Thyroid gland (tissue), 4 donors: ENCODE results near the gene RGPD8.

Experiments
- POLR2A ChIP-seq, 2 donors: fragments of 450-650 bp; IDR thresholded peaks; one replicate each; pipeline ENCODE4 v1.6.1; 2017; ENCODE audit warnings: antibody characterized with exemption in 2 of 2, mild to moderate bottlenecking in 2 of 2, moderate library complexity in 1 of 2
- TF ChIP-seq, protein P1 (sequence below), 6 experiments: fragments of 200-600 bp in 3 of 6; fragments of 450-650 bp in 3 of 6; sonication (generic) in 3 of 6; IDR thresholded peaks; one replicate each; pipeline ENCODE4 v1.5.1; 2016 to 2019; ENCODE audit warnings: antibody characterized with exemption in 6 of 6, mild to moderate bottlenecking in 2 of 6, inconsistent platforms in 1 of 6, moderate library complexity in 1 of 6

DNA sequence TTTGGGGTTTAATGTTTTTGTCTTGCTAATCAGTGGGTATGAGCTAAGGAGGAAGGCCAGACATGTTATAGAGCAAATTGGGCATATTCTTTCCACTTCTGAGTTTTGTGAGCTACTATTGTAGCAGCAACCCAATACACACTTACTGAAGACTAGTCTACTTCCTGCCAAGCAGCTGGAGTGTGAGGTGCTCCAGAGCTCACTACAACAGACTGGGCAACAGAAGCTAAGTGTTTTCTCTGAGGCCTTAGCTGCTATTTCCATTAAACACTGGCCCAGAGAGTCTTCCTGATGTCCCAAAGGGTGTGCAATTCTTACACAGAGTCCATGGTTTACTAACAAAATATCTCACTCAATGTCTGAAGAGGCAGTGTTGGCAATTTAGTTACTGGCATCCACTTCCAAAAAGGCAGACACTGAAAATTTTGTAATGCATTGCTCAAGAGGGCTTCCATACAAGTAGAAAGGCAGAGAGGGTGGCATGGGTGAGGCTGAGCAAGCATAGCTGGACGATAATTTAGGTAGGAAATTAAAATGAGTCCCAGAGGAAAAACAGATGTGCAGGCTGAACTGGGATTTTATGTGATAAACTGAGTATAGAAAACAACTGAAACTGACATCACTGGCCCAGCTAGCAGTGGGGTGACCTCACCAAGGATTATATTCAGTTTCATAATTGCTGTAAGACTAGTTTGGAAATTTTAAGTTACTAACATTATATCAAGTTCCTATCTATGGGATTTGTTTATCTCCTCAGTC, 89.4 kb downstream of the RGPD8 start:
- TF ChIP-seq, protein P1, sequence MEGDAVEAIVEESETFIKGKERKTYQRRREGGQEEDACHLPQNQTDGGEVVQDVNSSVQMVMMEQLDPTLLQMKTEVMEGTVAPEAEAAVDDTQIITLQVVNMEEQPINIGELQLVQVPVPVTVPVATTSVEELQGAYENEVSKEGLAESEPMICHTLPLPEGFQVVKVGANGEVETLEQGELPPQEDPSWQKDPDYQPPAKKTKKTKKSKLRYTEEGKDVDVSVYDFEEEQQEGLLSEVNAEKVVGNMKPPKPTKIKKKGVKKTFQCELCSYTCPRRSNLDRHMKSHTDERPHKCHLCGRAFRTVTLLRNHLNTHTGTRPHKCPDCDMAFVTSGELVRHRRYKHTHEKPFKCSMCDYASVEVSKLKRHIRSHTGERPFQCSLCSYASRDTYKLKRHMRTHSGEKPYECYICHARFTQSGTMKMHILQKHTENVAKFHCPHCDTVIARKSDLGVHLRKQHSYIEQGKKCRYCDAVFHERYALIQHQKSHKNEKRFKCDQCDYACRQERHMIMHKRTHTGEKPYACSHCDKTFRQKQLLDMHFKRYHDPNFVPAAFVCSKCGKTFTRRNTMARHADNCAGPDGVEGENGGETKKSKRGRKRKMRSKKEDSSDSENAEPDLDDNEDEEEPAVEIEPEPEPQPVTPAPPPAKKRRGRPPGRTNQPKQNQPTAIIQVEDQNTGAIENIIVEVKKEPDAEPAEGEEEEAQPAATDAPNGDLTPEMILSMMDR (IDR thresholded peaks at IDR 0.05) = no peak
- no peak for TF ChIP-seq POLR2A (IDR thresholded peaks at IDR 0.05)
